Lung (tissue), 12 donors: ENCODE results near the gene PLET1. TPM values are rescaled to one million over a fixed set of nuclear protein-coding genes. Genes with fewer than 3 reads are reported as not detected.

Experiments used
- ATAC-seq: fragments of 200-7000 bp; cut with Tn5 transposase; one replicate; pipeline ENCODE4 v1.9.1; 2020; ENCODE audit warnings: moderate number of reproducible peaks; ENCODE audit not compliant: insufficient read depth, low FRiP score
- DNase-seq, 3 donors: peaks; one replicate each; pipeline ENCODE4 v3.0.0-alpha.2; 2013 to 2017
- H3K27ac ChIP-seq, 2 donors: one replicate each; pipeline ENCODE4 v1.5.1; 2013; ENCODE audit warnings: mild to moderate bottlenecking in 2 of 2, moderate library complexity in 2 of 2, control low read depth in 1 of 2, inconsistent platforms in 1 of 2, low read depth in 1 of 2, low read length in 1 of 2
- H3K27me3 ChIP-seq, 3 donors: one replicate each; pipeline ENCODE4 v1.5.1; 2013; ENCODE audit warnings: low read length in 2 of 3; ENCODE audit not compliant: control insufficient read depth in 3 of 3, insufficient read depth in 3 of 3
- H3K36me3 ChIP-seq, 4 donors: one replicate each; pipeline ENCODE4 v1.5.1; 2013; ENCODE audit warnings: low read length in 4 of 4, mild to moderate bottlenecking in 1 of 4, moderate library complexity in 1 of 4; ENCODE audit not compliant: control insufficient read depth in 4 of 4, insufficient read depth in 4 of 4
- H3K4me1 ChIP-seq, 5 donors: one replicate each; pipeline ENCODE4 v1.5.1; 2013; ENCODE audit warnings: low read length in 5 of 5, mild to moderate bottlenecking in 2 of 5, moderate library complexity in 1 of 5; ENCODE audit not compliant: control insufficient read depth in 5 of 5, insufficient read depth in 5 of 5
- H3K4me3 ChIP-seq: one replicate; pipeline ENCODE4 v1.5.1; 2013; ENCODE audit warnings: mild to moderate bottlenecking, control low read depth, moderate library complexity
- H3K9ac ChIP-seq, 2 donors: one replicate each; pipeline ENCODE4 v1.5.1; 2013; ENCODE audit warnings: low read length in 2 of 2, control low read depth in 1 of 2; ENCODE audit not compliant: insufficient read depth in 1 of 2
- H3K9me3 ChIP-seq, 4 donors: one replicate each; pipeline ENCODE4 v1.5.1; 2013; ENCODE audit warnings: low read length in 3 of 4, mild to moderate bottlenecking in 1 of 4, moderate library complexity in 1 of 4; ENCODE audit not compliant: control insufficient read depth in 4 of 4, insufficient read depth in 3 of 4
- CTCF ChIP-seq: IDR thresholded peaks from 2 replicates; pipeline ENCODE4 v1.5.1; 2012; ENCODE audit warnings: mild to moderate bottlenecking; ENCODE audit errors: control extremely low read depth, extremely low read depth
- WGBS, 2 donors: extraction: QIAGEN DNeasy Blood & Tissue Kit; methylation state at CpG; one replicate each; pipeline ENCODE4 v1.1.7; 2013; 5-methylcytosine and 5-hydroxymethylcytosine counted together
- polyA plus RNA-seq, 2 donors: library from polyadenylated mRNA; stranded (reverse); fragments of 200-250 nt; gene quantifications; one replicate each; pipeline ENCODE4 v1.2.1, GENCODE V29; 2013
- total RNA-seq, 2 donors: library from RNA; depleted of rRNA in 1 of 2; stranded (reverse); fragments of >200 nt in 1 of 2; gene quantifications; one replicate each; pipeline ENCODE4 v1.2.1, GENCODE V29; 2014 to 2021
- donor health status: control.
- donor health status: control.
- donor health status: Bipolar disorder and iron deficiency.
- donor health status: healthy.
- donor health status: DM: yes; HTN: yes; CAD: no.

Gene PLET1
- total and polyA plus RNA-seq, 4 donors = not detected

DNA sequence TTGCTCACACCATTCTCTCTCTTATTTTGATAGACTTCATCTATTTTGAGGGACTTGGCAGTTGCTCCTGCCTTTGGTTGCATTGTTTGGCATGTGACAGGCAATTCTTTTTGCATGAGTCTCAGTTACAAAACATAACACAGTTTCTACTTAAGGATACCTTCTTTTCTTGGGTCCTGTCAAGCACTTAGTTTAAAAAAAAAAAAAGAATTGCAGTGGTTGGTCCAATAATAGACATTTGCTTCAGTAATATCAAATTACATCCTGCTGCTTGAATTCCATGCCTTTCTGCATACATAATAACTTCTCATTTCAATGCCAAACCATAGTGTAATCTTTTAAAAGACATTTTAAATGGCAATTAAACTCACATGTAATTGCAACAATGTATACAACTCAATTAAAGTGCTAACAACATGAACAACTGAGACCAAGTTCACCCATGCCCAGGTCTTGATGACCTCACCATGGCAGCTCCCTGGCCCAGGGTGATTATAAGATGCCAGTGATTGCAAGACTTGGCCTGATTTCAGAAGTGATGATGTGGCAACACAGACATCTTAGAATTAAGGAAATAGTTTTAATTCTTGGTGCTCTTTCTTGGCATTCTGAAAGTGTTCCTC lies 32.2 kb upstream of the PLET1 start:
- Histone ChIP-seq H3K4me1 (peaks cover 0 to 14% (median 4%) of the 10 kb centered on the region in 5 donors), H3K27ac (peak overlapping the region in 1 of 2 donors; percentile 72), H3K4me3 (no peak overlapping the region), H3K36me3 (no peaks in the 10 kb centered on the region), H3K27me3 (no peaks in the 10 kb centered on the region), H3K9me3 (peaks cover 0 to 2% (median 0%) of the 10 kb centered on the region in 4 donors), H3K9ac (no peak overlapping the region)
- DNase-seq = peak; percentile 29 to 75 (median 65)
- ATAC-seq = no peak
- TF ChIP-seq CTCF = no peak

- Histone ChIP-seq H3K9me3 (peaks cover 0 to 2% (median 0%) of the 10 kb centered on the region in 4 donors), H3K36me3 (no peaks in the 10 kb centered on the region), H3K9ac (no peak overlapping the region), H3K4me1 (peaks cover 0 to 14% (median 4%) of the 10 kb centered on the region in 5 donors), H3K27me3 (no peaks in the 10 kb centered on the region), H3K4me3 (no peak overlapping the region), H3K27ac (peak overlapping the region in 1 of 2 donors; percentile 60)
- TF ChIP-seq CTCF = no peak
- DNase-seq = no peak
- no peak for ATAC-seq
Observed at GRCh38 chr11:112292188-112292587, 31.5 kb upstream of the PLET1 start.

DNA sequence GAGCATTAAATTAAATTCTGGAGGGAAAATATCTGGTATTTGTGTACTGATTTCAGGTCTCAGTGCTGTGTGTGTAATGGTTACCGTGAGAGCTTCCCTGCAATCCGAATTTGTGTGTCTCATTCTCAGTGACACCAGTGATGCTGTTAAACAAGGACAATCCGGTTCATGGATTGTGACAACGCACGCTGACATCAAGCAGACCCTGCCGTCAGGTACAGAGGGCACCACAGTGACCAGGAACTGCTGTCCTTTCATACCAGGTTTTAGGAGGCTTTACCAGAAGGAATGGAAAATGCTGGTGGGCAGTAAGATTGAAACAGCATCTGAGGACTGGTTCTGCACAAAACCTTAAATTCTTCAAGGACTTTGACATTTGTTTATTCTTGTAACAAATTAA lies 30.5 kb upstream of the PLET1 start:
- 95% methylated on average over 6 of the region's 6 CpGs for WGBS, 2 donors
- H3K4me1 ChIP-seq = peaks cover 0 to 14% (median 4%) of the 10 kb centered on the region in 5 donors
- H3K27me3 ChIP-seq = no peaks in the 10 kb centered on the region
- peaks cover 0 to 2% (median 0%) of the 10 kb centered on the region in 4 donors for H3K9me3 ChIP-seq
- no peak for DNase-seq
- H3K9ac ChIP-seq = no peak overlapping the region
- H3K36me3 ChIP-seq = no peaks in the 10 kb centered on the region
- TF ChIP-seq CTCF = no peak
- H3K4me3 ChIP-seq = no peak overlapping the region
- no peak for ATAC-seq
- peak overlapping the region in 1 of 2 donors; percentile 77 for H3K27ac ChIP-seq

- peak in 1 of 3 donors; percentile 18 for DNase-seq
Observed at GRCh38 chr11:112290493-112290850, 29.8 kb upstream of the PLET1 start.

More at GRCh38 chr11:112290493-112290850, 29.8 kb upstream of the PLET1 start:
- H3K4me1 ChIP-seq = peaks cover 0 to 14% (median 4%) of the 10 kb centered on the region in 5 donors
- no peak for TF ChIP-seq CTCF
- peak overlapping the region; percentile 57 to 77 for H3K27ac ChIP-seq
- 22 to 26% methylated on average over 4 of the region's 4 CpGs for WGBS, 2 donors
- H3K9ac ChIP-seq = peak overlapping the region in 1 of 2 donors; percentile 76
- H3K4me3 ChIP-seq = peak overlapping the region; percentile 60
- no peaks in the 10 kb centered on the region for H3K36me3 ChIP-seq
- H3K27me3 ChIP-seq = no peaks in the 10 kb centered on the region
- ATAC-seq = no peak
- peaks cover 0 to 2% (median 0%) of the 10 kb centered on the region in 4 donors for H3K9me3 ChIP-seq
